ENCODE data around the gene MYO16. TPM values are rescaled to one million over a fixed set of nuclear protein-coding genes. Genes with fewer than 3 reads are reported as not detected.

Gene MYO16
- total and polyA plus RNA-seq, 12 donors, result 0.29 to 5.9 (median 1.4) TPM

GRCh38 chr13:109150696-109151095 is 521.3 kb downstream of the MYO16 start:
- ATAC-seq (no peak), DNase-seq (no peak)
- Histone ChIP-seq H3K27ac (no peak overlapping the region), H3K4me3 (no peak overlapping the region), H3K9me3 (no peaks in the 10 kb centered on the region), H3K4me1 (peaks cover 0 to 10% (median 3%) of the 10 kb centered on the region in 9 donors), H3K36me3 (no peaks in the 10 kb centered on the region), H3K27me3 (peaks cover 0 to 4% (median 0%) of the 10 kb centered on the region in 7 donors)
- TF ChIP-seq, protein P1, sequence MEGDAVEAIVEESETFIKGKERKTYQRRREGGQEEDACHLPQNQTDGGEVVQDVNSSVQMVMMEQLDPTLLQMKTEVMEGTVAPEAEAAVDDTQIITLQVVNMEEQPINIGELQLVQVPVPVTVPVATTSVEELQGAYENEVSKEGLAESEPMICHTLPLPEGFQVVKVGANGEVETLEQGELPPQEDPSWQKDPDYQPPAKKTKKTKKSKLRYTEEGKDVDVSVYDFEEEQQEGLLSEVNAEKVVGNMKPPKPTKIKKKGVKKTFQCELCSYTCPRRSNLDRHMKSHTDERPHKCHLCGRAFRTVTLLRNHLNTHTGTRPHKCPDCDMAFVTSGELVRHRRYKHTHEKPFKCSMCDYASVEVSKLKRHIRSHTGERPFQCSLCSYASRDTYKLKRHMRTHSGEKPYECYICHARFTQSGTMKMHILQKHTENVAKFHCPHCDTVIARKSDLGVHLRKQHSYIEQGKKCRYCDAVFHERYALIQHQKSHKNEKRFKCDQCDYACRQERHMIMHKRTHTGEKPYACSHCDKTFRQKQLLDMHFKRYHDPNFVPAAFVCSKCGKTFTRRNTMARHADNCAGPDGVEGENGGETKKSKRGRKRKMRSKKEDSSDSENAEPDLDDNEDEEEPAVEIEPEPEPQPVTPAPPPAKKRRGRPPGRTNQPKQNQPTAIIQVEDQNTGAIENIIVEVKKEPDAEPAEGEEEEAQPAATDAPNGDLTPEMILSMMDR (IDR thresholded peaks at IDR 0.05), result no peak
- intact Hi-C loops (cut with DNase I), result no loop called here

- WGBS, 2 donors, result 89 to 93% methylated on average over 3 of the region's 3 CpGs
- TF ChIP-seq, protein P1 (IDR thresholded peaks at IDR 0.05), result no peak
- peaks cover 0 to 4% (median 0%) of the 10 kb centered on the region in 7 donors for H3K27me3 ChIP-seq
- DNase-seq (no peak), ATAC-seq (no peak)
- H3K4me1 ChIP-seq, result peaks cover 0 to 14% (median 5%) of the 10 kb centered on the region in 9 donors
- H3K9me3 ChIP-seq, result no peaks in the 10 kb centered on the region
- H3K36me3 ChIP-seq, result no peaks in the 10 kb centered on the region
- no peak overlapping the region for H3K4me3 ChIP-seq
- no peak overlapping the region for H3K27ac ChIP-seq
- intact Hi-C loops (cut with DNase I), result no loop called here
These were observed 521.8 kb downstream of the MYO16 start for GRCh38 chr13:109151255-109151654.

DNA sequence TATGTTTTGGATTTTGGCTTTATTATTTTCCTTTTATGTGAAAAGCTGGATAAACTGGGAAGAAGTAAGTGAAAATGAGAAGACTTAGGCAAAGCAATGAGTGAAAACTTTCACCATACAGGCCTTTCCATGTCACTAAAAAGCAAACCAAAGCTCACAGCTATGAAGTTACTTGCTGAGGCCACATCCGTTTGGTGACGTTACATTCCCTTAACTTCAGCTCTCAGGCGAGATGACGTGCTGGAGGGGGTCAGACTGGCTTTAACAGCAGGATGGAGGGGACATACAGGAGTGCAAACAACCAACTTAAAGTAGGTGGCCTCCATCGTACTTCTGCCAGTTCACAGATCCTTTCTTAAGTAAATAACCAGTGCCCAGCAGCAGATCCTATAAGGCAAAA is 522.3 kb downstream of the MYO16 start:
- Histone ChIP-seq H3K4me1 (peaks cover 0 to 19% (median 7%) of the 10 kb centered on the region in 9 donors), H3K27me3 (peaks cover 0 to 7% (median 0%) of the 10 kb centered on the region in 7 donors), H3K4me3 (no peak overlapping the region), H3K9me3 (no peaks in the 10 kb centered on the region), H3K27ac (no peak overlapping the region), H3K36me3 (no peaks in the 10 kb centered on the region)
- DNase-seq (no peak), ATAC-seq (no peak)
- intact Hi-C loops (cut with DNase I), result no loop called here
- TF ChIP-seq, protein P1 (IDR thresholded peaks at IDR 0.05), result no peak
- WGBS, 2 donors, result 65 to 80% methylated on average over 5 of the region's 5 CpGs

GRCh38 chr13:109152311-109152820 is 523.0 kb downstream of the MYO16 start:
- Histone ChIP-seq H3K27ac (no peak overlapping the region), H3K9me3 (no peaks in the 10 kb centered on the region), H3K4me3 (no peak overlapping the region), H3K36me3 (no peaks in the 10 kb centered on the region), H3K4me1 (peaks cover 0 to 19% (median 7%) of the 10 kb centered on the region in 9 donors), H3K27me3 (peaks cover 0 to 10% (median 0%) of the 10 kb centered on the region in 7 donors)
- no peak for ATAC-seq
- no peak for DNase-seq
- TF ChIP-seq, protein P1 (IDR thresholded peaks at IDR 0.05), result no peak
- intact Hi-C loops (cut with DNase I), result no loop called here
- WGBS, 2 donors, result 67 to 70% methylated on average over 9 of the region's 9 CpGs
